ENCODE data around the gene RSL24D1. TPM values are rescaled to one million over a fixed set of nuclear protein-coding genes. Genes with fewer than 3 reads are reported as not detected.
"Not testable (repeated sequence)": the region's sequence is repeated elsewhere in the genome, so short reads cannot be mapped to it uniquely, and the experiment has no call there.

Gene RSL24D1
- total RNA-seq, 3 donors from 2014 or later: 182 to 211 (median 191) TPM

DNA sequence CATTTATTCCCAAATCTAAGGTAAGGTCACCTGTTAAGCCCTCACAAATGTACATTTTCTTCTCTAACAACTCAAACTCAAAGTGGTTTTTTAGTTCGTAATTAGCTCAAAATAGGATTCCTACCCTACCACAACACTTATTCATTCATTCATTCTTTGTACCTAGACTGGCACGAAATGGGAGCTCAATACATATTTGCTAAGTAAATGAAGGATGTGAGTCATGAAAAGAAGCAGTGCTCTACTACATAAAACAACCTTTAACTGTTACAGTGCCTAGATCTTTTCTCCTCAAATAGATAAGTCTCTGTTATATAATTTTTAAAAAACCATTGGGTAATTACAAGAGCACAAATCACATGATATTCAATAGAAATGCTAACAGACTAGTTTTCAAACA lies 13.1 kb downstream of the RSL24D1 start:
- ATAC-seq (no peak), DNase-seq (no peak)
- Mint-ChIP-seq H3K4me1 (ENCODE audit: low read depth) (peaks cover 23% of the 10 kb centered on the region), H3K36me3 (ENCODE audit: insufficient read depth) (peaks cover 69% of the 10 kb centered on the region), H3K4me3 (no peak overlapping the region), H3K9me3 (no peaks in the 10 kb centered on the region), H3K27me3 (ENCODE audit: low read depth) (no peaks in the 10 kb centered on the region)

DNA sequence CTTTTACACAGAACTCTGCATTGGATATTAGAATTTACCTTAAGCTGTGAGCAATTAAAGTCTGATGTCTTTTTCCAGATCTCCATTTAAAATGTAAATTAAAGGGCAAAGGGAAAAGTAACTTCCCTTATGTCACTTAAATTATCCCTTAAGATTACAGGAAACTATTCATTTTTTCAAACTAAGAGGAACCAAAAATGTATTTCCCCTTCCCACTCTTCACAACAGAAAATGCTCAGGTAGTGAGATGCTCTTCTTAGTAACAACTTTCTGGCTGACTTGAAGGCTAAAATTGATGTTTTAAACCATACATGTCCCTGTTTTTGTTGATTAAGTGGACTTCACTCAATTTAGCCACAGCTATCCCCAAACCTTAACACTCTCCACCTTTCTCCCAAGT lies 17.6 kb downstream of the RSL24D1 start:
- Mint-ChIP-seq H3K9me3 (no peaks in the 10 kb centered on the region), H3K4me3 (no peak overlapping the region), H3K4me1 (ENCODE audit: low read depth) (no peaks in the 10 kb centered on the region), H3K36me3 (ENCODE audit: insufficient read depth) (peaks cover 55% of the 10 kb centered on the region), H3K27me3 (ENCODE audit: low read depth) (no peaks in the 10 kb centered on the region)
- ATAC-seq: no peak
- DNase-seq: no peak

DNA sequence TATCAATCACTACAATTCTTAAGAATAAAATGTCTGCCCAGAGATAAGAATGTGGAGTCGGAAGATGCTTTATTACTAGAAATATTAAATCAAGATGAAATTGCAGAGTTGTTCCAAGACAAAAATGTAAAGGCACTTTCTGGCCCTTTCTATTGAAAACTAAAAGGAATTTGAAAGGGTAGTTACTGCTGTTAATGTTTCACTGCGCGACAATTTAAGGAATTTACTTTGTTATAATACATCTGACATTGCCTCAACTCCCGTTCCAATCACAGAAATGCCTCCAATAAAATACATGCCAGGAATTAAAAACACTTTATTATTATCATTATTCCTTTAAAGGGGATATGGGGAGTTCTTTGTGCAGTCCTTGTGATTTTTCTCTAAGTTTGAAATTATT lies 26.4 kb downstream of the RSL24D1 start:
- no peak for DNase-seq
- no peaks in the 10 kb centered on the region for H3K9me3 Mint-ChIP-seq
- ATAC-seq: no peak
- peaks cover 7% of the 10 kb centered on the region for H3K36me3 Mint-ChIP-seq (ENCODE audit: insufficient read depth)
- H3K4me1 Mint-ChIP-seq (ENCODE audit: low read depth): no peaks in the 10 kb centered on the region
- H3K4me3 Mint-ChIP-seq: no peak overlapping the region
- H3K27me3 Mint-ChIP-seq (ENCODE audit: low read depth): no peaks in the 10 kb centered on the region

DNA sequence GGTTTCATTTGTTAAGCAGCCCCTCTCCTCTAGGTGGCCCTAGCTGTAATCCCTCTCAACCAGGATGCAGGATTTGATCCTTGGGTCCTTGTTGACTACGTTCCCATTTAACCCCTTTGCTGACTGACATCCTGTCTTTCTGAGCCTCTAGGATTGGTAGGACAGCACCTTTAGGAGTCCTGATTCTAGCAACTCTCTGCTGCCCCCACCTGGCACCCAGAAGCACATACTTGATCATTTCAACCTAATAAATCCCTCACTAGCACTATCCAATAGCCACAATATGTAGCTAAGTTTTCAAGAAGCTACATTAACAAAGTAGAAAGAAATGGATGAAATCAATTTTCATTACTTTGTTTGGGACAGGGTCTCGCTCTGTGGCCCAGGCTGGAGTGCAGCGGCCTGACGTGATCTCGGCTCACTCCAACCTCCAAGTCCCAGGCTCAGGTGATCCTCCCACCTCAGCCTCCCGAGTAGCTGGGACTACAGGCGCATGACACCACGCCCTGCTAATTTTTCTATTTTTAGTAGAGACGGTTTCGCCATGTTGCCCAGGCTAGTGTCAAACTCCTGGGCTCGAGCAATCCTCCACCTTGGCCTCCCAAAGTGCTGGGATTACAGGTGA lies 28.3 kb downstream of the RSL24D1 start:
- Mint-ChIP-seq H3K27me3 (ENCODE audit: low read depth) (no peaks in the 10 kb centered on the region), H3K4me3 (no peak overlapping the region), H3K4me1 (ENCODE audit: low read depth) (no peaks in the 10 kb centered on the region), H3K9me3 (no peaks in the 10 kb centered on the region), H3K36me3 (ENCODE audit: insufficient read depth) (no peaks in the 10 kb centered on the region)
- peak; percentile 36 for DNase-seq
- ATAC-seq: peak; percentile 70 to 78

DNA sequence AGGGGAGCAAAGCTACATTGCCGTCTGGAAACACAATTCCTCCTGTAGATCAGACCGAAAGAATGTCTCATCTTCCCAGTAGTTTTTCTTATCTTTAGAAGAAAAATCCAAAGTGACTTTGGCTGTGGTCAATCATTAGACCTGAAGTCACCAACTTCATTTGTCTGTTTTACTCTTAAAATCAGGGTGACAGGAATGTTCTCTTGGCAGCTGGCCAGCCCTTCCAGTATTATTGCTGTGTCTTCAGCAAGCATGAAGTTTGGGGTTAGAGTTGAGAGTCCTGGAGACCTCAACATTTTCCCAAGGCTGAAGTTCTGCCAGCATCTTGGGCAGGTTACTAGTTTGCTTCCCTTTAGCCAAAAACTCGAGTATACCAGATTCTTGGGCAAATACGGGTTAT lies 32.5 kb downstream of the RSL24D1 start:
- H3K4me3 Mint-ChIP-seq: no peak overlapping the region
- no peaks in the 10 kb centered on the region for H3K27me3 Mint-ChIP-seq (ENCODE audit: low read depth)
- no peaks in the 10 kb centered on the region for H3K9me3 Mint-ChIP-seq
- H3K4me1 Mint-ChIP-seq (ENCODE audit: low read depth): no peaks in the 10 kb centered on the region
- DNase-seq: no peak
- no peak for ATAC-seq
- H3K36me3 Mint-ChIP-seq (ENCODE audit: insufficient read depth): no peaks in the 10 kb centered on the region

DNA sequence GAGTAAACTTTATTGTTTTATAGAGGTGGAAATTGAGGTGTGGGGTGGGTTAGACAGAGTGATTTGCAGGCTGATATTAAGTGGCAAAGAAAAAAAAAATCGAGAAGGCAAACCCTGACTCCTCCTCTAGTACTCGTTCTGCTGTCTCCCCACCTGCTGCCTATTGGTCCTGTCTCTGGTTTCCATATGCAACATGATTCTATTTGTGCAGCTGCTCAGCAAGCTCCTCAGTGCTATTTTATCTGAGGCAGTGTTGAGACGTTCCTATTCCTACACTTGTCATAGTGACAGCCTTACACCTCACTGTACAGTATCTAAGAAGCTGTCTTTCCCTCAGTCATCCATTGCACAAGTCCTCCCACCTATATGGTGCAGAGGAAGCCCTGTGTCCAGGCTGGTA lies 45.1 kb downstream of the RSL24D1 start:
- no peak for DNase-seq
- Mint-ChIP-seq H3K4me3 (no peak overlapping the region), H3K36me3 (ENCODE audit: insufficient read depth) (no peaks in the 10 kb centered on the region), H3K9me3 (no peaks in the 10 kb centered on the region), H3K4me1 (ENCODE audit: low read depth) (no peaks in the 10 kb centered on the region), H3K27me3 (ENCODE audit: low read depth) (no peaks in the 10 kb centered on the region)
- no peak for ATAC-seq

DNA sequence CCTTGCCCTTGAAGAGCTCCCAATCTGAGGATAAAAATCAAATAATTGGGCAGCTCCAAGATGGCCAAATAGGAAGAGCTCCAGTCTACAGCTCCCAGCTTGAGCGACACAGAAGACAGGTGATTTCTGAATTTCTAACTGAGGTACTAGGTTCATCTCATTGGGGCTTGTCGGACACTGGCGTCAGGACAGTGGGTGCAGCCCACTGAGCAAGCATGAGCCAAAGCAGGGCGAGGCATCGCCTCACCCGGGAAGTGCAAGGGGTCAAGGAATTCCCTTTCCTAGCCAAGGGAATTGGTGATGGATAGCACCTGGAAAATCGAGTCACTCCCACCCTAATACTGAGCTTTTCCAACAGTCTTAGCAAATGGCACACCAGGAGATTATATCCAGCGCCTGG lies 53.6 kb downstream of the RSL24D1 start:
- ATAC-seq; H3K4me3 Mint-ChIP-seq; H3K36me3 Mint-ChIP-seq (ENCODE audit: insufficient read depth); H3K4me1 Mint-ChIP-seq (ENCODE audit: low read depth); DNase-seq; H3K27me3 Mint-ChIP-seq (ENCODE audit: low read depth): not testable (repeated sequence)
- H3K9me3 Mint-ChIP-seq: peaks cover 13% of the 10 kb centered on the region

DNA sequence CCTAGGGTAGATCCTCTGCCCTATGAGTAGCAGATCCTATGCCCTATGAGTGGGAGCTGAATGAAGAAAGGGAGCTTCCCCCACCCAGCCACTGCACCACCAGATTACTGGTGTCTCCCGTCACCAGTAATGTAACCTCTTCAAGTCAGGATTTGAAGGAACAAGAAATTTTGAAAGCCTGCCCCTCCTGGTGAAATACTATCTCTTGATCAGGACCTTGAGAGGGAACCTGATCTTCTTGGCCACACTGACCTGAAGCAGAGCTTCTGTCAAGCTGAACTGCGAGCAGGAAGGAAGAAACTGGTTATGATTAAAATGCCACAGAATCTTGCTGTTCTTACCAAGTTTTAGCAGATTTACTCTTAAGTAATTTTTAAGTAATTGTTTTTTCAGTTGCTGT lies 62.8 kb downstream of the RSL24D1 start:
- no peak overlapping the region for H3K4me3 Mint-ChIP-seq
- peaks cover 22% of the 10 kb centered on the region for H3K9me3 Mint-ChIP-seq
- DNase-seq (no peak), ATAC-seq (no peak)
- H3K27me3 Mint-ChIP-seq (ENCODE audit: low read depth): peaks cover 11% of the 10 kb centered on the region
- H3K36me3 Mint-ChIP-seq (ENCODE audit: insufficient read depth): no peaks in the 10 kb centered on the region
- no peaks in the 10 kb centered on the region for H3K4me1 Mint-ChIP-seq (ENCODE audit: low read depth)

DNA sequence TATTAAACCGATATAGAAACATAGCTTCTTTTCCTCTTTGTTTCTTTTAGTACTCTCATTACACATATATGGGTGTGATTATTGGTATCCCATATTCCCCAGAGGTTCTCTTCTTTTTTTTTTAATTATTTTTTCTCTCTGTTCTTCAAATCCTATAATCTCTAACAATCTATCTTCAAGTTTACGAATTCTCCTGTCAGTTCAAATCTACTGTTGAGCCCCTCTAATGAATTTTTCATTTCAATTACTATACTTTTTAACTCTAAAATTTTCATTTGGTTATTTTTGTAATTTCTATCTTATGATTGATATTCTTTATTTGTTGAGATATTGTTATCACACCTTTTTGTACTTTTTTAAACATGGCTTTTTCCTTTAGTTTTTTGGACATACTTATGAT lies 64.1 kb downstream of the RSL24D1 start:
- ATAC-seq: no peak
- no peaks in the 10 kb centered on the region for H3K4me1 Mint-ChIP-seq (ENCODE audit: low read depth)
- peaks cover 7% of the 10 kb centered on the region for H3K27me3 Mint-ChIP-seq (ENCODE audit: low read depth)
- DNase-seq: no peak
- H3K9me3 Mint-ChIP-seq: peaks cover 18% of the 10 kb centered on the region
- H3K36me3 Mint-ChIP-seq (ENCODE audit: insufficient read depth): no peaks in the 10 kb centered on the region
- H3K4me3 Mint-ChIP-seq: no peak overlapping the region

Other genes starting within 250 kb of the RSL24D1 start
- 100 to 1,000 TPM in 2 of 3 donors, 10 to 100 TPM in 1; 95.3 to 144 (median 108) TPM for gene RAB27A, start 92.9 kb upstream of the RSL24D1 start, total RNA-seq
- 10 to 100 TPM; 10.3 to 13.0 (median 10.8) TPM for gene PIGBOS1, start 122.2 kb upstream of the RSL24D1 start, total RNA-seq
- gene PIGB, start 122.3 kb upstream of the RSL24D1 start, total RNA-seq: 10 to 100 TPM; 12.2 to 14.2 (median 13.0) TPM
- gene CCPG1, start 211.4 kb upstream of the RSL24D1 start, total RNA-seq: 1 to 10 TPM; 7.1 to 9.9 (median 7.1) TPM
- under 1 TPM in 2 of 3 donors, not detected in 1; 0.30 to 0.76 TPM for gene PIERCE2, start 211.6 kb upstream of the RSL24D1 start, total RNA-seq

All from activated T-cell treated with anti-CD3 and anti-CD28 coated beads, Interleukin-2, amount 50 U/mL, for 4 hours (primary cell).